GM18526 (cell line): ENCODE data around the gene THUMPD3.

Experiments
- POLR2A ChIP-seq: IDR thresholded peaks from 3 replicates; pipeline ENCODE4 v1.6.1; 2011; ENCODE audit not compliant: insufficient read length; ENCODE audit errors: extremely low read depth

Gene THUMPD3

DNA sequence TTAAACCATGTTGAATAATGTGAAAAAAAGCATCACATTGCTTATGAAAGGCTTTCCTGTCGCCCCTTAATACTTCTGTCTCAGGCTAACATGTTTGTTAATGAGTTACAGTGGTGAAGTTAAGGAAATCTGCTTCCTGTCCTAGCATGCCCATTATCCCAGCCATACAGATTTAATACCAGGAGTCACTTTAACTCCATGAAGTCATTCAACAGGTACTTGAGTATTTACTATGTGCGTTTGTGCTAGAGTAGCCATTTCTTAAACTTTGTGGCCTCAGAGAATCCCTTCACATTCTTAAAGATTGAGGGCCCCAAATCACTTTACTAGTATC lies 24.4 kb downstream of the THUMPD3 start:
- TF ChIP-seq POLR2A = no peak

DNA sequence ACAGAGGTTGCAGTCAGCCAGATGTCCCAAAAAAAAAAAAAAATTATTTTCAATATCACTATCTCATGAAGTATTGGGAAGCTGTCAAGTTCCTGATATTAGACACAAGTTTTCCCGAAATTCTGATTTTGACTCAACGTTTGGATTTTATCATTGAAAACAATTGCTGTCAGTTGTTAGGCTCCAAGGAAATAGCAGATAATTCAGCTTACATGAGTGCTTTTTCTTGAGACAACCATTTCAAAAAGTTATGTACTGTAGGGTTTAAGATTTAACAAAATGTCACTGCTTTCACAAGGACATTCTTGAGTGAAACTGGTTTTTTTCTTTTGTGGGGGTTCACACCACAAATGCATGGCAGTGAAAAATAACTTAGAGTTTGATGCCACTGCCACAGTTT lies 25.3 kb downstream of the THUMPD3 start:
- TF ChIP-seq POLR2A = no peak

DNA sequence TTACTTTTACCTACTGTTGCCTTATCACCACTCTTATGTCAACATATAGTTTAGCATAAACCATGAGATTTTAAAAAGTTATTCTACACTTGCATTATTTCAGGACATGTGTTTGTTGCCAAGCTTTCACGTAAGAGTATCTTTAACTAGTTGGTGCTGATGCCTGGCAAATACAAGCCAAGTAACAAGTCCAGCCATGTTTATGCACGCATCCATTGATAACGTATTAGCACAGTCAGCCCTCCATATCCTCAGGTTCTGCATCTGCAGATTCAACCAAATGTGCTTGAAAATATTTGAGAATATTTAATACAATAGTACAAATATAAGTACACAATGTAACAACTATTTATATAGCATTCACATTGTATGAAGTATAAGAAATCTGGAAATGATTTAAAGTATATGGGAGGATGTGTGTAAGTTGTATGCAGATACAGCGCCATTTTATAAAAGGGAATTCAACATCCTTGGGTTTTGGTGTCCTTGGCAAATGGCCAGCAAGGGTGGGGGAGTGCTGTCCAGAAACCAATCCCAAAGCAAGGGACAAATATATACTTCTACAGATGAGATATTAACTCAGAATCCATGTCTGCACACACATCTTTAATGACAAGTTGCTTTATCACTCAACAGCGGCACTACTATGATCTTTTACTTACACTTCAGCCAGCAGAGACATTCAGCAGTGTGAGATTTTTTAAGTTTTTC lies 25.9 kb downstream of the THUMPD3 start:
- no peak for TF ChIP-seq POLR2A

DNA sequence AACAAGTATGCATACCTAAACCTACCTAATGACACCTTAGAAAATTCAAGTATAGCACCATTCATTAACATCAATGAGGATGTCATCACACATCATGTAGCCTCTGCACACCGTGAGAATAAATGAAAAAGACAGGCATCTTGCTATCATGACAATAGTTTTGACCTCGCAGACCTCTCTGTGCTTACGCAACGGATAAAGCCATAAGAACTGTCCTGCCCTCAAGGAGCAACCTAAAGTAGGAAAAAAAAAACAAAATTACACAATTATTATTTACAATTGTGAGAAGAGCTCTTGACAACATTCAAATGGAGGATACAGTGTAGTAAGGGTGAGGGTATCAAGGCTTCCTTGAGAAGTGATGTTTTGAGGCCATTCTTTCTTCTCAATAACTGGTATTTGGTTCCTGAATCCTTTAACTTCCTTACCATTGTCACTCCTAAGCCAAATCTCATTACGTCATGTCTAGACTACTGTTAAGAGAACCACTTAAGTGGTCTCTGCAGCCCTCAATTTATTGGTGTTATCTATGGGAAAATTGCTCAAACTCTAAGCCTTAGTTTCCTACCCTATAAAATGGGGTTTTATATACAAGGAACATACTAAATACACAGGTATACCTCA lies 27.5 kb downstream of the THUMPD3 start:
- TF ChIP-seq POLR2A = no peak

DNA sequence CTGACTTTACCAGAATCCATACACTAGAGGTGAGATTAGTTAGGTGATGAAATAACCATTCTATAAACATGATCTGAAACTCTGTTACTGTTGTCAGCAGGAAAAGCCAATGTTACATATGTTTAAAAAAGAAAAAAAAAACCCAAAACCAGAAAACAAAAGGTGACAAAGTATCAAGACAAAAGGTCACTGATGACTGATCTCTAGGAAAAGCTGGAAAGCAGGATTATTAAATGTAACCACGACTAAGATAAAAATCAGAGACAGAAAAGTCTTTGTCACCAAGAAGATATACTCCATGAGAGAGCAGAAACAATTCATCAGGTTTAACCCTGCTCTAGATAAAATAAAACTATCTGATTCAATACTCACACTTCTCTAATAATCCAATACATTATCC lies 29.2 kb downstream of the THUMPD3 start:
- TF ChIP-seq POLR2A = no peak

DNA sequence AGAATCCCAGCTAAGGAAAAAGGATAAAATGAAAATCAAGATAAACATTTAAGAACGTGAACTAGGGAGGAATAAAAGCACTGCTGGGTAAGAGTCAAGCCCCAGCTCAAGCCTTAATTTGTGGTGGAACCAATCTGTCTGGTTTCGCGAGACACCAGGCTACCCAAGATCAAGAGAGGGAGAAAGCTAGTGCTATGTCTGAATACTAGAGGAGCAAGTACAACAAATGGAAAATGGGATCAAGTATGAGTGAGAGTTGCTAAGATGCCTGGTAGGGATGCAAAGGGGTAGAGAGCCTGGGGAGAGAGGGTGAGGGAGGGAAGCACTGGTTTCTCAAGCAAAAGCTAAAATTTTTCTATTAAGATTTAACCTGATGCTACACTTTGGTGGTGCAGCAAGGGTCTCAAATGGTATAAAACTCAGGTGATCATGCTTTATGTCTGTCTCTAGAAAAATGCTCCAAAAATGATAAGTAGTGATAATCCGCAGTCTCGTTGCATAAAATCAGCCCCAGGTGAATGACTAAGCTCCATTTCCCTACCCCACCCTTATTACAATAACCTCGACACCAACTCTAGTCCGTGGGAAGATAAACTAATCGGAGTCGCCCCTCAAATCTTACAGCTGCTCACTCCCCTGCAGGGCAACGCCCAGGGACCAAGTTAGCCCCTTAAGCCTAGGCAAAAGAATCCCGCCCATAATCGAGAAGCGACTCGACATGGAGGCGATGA lies 32.9 kb downstream of the THUMPD3 start:
- TF ChIP-seq POLR2A = no peak

DNA sequence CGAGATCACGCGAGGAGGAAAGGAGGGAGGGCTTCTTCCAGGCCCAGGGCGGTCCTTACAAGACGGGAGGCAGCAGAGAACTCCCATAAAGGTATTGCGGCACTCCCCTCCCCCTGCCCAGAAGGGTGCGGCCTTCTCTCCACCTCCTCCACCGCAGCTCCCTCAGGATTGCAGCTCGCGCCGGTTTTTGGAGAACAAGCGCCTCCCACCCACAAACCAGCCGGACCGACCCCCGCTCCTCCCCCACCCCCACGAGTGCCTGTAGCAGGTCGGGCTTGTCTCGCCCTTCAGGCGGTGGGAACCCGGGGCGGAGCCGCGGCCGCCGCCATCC lies 33.4 kb downstream of the THUMPD3 start:
- peak; percentile 39 for TF ChIP-seq POLR2A

DNA sequence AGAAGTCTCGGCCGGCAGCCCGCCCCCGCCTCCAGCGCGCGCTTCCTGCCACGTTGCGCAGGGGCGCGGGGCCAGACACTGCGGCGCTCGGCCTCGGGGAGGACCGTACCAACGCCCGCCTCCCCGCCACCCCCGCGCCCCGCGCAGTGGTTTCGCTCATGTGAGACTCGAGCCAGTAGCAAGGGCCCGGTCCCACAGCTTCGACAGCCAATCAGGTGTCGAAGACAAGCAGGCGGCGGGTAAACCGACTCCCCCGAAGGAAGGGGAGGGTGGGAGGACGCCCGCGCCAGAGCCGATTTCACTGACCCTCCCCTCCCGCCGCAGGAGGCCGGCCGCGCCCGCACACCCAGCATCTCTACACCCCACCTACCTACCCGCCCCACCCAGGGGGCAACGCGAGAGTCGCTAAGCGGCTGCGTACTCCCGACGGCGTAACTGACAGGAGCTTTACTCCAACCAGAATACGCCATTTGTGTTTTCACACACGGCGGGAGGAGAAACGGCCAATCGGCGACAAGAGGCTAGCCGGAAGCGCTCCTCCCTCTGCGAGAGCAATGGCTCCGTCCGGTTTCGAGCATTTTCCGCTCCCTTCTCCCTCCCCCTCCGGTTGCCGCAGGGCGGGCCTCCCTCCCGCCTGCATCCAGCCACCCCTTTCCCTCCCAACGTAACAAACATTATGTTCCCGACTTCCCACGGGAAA lies 33.9 kb downstream of the THUMPD3 start:
- TF ChIP-seq POLR2A = peak; percentile 39

DNA sequence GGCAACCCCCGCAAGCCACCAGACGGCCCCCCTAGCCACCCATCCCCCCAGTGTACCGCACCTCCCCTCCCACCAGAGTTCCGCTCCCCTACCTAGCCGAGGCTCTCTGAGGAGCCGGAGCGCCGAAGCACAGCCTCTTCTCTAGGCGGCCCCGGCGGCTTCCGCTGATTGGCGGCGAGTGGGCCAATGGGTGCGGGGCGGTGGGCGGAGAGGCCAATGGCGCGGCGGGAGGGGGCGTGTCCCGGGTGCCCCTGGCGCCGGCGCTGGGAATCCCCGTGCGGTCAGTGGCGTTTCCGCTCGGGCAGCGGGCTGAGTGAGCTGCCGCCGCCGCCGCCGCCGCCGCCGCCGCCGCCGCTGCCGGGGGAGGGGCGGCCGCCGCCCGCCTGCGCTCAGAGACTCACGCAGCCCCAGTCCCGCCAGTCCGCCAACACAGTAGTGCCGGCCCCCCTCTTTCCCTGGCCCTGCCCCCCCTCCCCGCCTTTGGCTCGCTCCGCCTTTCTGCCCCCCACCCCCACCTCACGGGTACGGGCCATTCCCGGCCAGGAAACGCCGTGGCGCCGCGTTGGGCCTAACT lies 34.6 kb downstream of the THUMPD3 start, which contains the start of gene SETD5:
TSS of gene SETD5 (plus strand) at position 284 of the 574 bp plus-strand sequence. CDS start 31,324 bp downstream, outside the sequence.
- peak; percentile 95 for TF ChIP-seq POLR2A

DNA sequence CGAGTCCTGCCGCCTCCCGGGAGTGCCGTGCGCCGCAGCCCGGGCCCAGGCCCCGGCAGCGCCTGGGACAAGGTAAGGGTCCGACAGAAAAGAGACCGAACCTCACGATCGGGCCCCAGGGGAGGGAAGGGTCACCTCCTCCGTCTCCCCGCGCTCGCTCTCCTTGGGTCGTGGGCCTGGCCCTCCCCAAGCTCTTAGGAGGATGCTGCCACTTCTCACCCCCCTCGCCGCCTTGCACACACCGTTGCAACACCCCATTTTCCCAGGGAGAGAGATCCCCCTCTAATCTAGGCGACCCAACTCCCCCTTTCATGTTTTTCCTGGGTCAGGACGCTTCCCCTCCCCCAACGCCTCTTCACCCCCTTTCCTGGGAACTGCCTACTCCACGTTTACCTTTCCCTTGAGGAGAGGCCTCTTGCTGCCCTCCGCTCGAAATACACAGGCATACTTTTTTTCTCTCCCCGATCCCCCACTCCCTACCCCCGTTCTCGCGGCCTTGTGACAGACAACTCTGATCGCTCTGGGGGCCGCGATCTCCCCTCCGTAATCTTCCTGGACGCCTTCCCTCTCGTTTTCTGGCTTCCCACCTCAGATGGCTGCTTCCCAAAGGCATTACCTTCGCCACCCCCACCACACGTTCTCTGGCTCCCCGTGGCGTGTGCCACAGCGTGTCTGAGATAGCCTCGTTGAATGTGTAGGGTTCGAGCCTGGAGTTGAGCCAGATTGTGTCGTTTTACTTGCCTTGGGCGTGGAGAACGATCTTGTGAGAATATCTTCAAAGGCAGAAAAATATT lies 35.2 kb downstream of the THUMPD3 start:
- TF ChIP-seq POLR2A = no peak

DNA sequence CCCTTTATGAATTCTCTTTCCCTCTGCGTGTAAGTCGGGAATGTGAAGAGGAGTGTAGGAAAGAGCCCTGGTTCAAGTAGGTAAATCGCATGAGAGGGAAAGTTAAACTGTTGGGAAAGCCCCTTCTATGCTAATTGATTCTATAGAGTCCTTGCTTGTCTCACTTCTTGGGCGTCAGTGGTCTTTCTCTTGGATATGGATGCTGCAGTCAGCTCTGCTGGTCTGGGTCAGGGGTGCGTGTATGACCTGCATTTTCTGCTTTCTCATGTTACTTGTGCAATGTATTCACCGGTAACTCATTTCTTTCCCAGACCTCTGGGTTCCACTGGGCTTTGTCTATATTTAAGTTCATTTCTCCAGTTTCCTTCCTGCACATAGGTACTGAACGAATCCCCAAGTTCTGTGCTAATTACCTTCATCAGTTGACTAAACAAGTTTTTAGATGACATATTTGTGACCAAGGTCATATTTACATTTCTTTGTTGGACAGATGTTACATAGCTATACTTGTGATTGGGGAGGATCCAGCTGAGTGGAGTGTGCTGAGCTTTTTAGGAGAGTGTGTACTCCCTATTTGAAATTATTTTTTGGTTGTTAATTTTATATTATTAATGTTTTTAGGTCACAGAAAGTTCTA lies 36.0 kb downstream of the THUMPD3 start:
- TF ChIP-seq POLR2A = no peak

DNA sequence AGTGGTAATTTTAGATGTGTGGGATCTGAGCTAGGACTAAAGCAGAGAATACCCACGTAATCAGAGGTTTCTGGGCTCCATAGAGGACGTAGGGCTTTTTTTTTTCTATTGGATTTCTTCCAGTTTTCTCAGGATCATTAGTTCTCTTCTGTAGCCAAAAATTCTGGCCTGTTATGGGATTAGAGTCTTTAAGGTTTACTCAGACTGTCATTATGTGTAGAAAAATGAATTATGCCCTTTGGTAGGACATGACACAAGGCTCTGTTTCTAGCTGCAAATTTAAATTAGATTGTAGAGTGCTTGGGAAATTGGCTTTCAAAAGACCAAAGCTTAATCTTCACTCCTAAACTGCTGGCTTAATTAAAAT lies 36.5 kb downstream of the THUMPD3 start:
- no peak for TF ChIP-seq POLR2A

DNA sequence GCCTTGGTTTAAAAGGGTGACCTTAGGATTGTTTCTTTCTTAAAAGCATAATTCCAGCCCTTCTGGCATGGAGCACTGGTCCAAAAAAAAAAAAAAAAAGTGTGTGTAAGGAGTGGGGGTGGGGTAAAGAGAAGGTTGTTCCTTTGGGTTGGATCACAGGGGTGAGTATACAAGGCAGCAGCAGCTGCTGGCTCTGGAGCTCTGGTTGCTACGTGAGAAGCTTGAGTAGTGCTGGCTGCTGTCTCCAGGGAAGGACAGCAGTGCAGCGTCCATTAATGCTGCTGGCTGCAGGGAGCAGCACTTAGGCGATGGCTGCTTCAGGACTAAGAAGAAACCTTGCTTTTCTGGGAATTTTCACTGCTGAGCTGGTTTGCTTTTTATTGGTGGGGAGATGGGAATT lies 36.9 kb downstream of the THUMPD3 start:
- no peak for TF ChIP-seq POLR2A

DNA sequence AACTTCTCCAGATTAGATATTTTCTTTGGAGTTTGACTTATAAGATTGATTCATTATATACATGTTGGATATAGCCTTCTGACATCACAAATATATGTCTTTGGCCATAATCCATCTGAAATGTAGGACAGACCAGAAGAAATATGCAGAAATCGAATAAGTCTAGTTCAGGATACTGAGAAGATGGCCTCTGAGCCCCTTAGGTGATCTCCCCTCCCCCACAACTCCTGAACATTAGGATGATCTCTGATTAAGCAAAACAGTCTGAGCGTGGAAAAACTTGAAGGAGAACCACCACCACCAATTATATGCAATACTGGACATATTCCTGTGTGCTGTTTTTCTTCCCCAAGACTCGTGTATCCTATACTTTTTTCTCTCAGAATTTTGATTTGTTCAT lies 37.8 kb downstream of the THUMPD3 start:
- TF ChIP-seq POLR2A = no peak
